HAP-1 (cell line): ENCODE results near the gene TMEM204.
"Not testable (repeated sequence)": the region's sequence is repeated elsewhere in the genome, so short reads cannot be mapped to it uniquely, and the experiment has no call there.

Experiments used
- DNase-seq, 2 experiments: peaks; one replicate each; pipeline ENCODE4 v3.0.0-alpha.2; 2016 to 2020; ENCODE audit warnings: low spot score in 2 of 2
- H3K27me3 ChIP-seq: fragments of 250-450 bp; sonication (Bioruptor Pico); 2 replicates; pipeline ENCODE4 v1.5.1; 2020; ENCODE audit warnings: low read depth, mild to moderate bottlenecking, moderate library complexity
- H3K36me3 ChIP-seq: fragments of 250-450 bp; sonication (Bioruptor Pico); replicated peaks from 2 replicates; pipeline ENCODE4 v1.5.1; 2020; ENCODE audit warnings: mild to moderate bottlenecking
- H3K4me1 ChIP-seq: fragments of 250-450 bp; sonication (Bioruptor Pico); 2 replicates; pipeline ENCODE4 v1.5.1; 2020; ENCODE audit warnings: mild to moderate bottlenecking
- H3K4me3 ChIP-seq: fragments of 250-450 bp; sonication (Bioruptor Pico); 2 replicates; pipeline ENCODE4 v1.5.1; 2020; ENCODE audit warnings: mild to moderate bottlenecking, moderate library complexity
- H3K9me3 ChIP-seq: fragments of 250-450 bp; sonication (Bioruptor Pico); 2 replicates; pipeline ENCODE4 v1.5.1; 2020; ENCODE audit warnings: mild to moderate bottlenecking, moderate library complexity
- in situ Hi-C: fragments of 300-500 bp; cut with MboI; formaldehyde crosslinking; loops from 3 replicates; pipeline ENCODE4 v1.14.3; 2020; ENCODE audit warnings: low sequenced_read_pairs, inconsistent platforms, mixed read lengths

Gene TMEM204

DNA sequence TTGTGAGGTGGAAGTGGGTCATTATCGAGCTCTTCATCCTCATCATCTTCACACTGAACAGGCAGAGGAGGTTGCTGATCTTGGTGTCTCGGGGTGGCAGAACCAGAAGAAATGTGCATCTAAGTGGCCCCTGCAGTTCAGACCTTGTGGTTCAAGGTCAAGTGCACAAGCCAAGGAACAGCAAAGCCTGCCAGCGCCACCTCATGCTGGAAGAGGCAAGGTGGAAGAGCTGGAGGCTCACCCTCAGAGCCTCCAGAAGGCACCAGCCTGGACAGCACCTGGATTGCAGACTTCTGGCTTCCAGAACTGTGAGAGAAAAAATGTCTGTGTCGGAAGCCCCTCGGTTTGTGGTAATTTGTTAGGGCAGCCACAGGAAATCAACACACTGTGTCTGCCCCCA, 45.7 kb downstream of the TMEM204 start:
- H3K4me3 ChIP-seq = no peak overlapping the region
- no peak for DNase-seq
- H3K9me3 ChIP-seq = no peaks in the 10 kb centered on the region
- H3K27me3 ChIP-seq = no peaks in the 10 kb centered on the region
- no peaks in the 10 kb centered on the region for H3K36me3 ChIP-seq
- H3K4me1 ChIP-seq = no peaks in the 10 kb centered on the region
- in situ Hi-C loops = no loop called here

DNA sequence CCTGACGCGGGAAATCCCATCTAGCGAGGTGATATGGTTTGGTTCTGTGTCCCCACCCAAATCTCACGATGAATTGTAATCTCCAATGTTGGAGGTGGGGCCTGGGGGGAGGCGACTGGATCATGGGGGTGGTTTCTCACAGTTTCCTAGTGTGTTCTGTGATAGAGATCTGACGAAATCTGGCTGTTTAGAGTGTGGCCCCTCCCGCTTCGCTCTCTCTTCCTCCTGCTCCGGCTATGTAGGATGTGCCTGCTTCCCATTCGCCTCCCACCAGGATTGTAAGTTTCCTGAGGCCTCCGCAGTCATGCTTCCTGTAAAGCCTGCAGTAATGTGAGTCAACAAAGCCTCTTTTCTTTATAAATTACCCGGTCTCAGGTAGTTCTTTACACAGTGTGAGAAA, 46.8 kb downstream of the TMEM204 start:
- in situ Hi-C loops = no loop called here
- Histone ChIP-seq H3K4me3 (no peak overlapping the region), H3K36me3 (no peaks in the 10 kb centered on the region), H3K4me1 (no peaks in the 10 kb centered on the region), H3K9me3 (no peaks in the 10 kb centered on the region), H3K27me3 (no peaks in the 10 kb centered on the region)
- no peak for DNase-seq

DNA sequence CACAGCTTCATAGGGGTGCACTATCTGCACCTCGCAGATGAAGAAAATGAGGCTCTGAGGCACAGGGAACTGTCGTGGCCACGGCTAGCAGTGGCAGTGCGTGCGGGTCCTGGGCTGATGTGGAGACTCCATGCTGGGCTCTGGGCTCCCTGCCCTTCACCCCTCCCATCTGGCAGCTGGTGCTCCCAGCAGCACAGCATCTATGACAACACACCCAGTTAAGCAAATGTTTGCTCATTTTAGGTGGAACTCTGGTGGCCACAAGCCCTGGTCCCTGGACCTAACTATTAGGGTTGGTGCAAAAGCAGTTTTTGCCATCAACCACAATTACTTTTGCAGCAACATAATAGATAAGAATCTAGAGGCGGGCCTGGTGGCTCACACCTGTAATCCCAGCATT, 47.5 kb downstream of the TMEM204 start:
- in situ Hi-C loops = no loop called here
- H3K4me3 ChIP-seq = no peak overlapping the region
- H3K36me3 ChIP-seq = no peaks in the 10 kb centered on the region
- no peak for DNase-seq
- no peaks in the 10 kb centered on the region for H3K27me3 ChIP-seq
- no peaks in the 10 kb centered on the region for H3K4me1 ChIP-seq
- no peaks in the 10 kb centered on the region for H3K9me3 ChIP-seq

DNA sequence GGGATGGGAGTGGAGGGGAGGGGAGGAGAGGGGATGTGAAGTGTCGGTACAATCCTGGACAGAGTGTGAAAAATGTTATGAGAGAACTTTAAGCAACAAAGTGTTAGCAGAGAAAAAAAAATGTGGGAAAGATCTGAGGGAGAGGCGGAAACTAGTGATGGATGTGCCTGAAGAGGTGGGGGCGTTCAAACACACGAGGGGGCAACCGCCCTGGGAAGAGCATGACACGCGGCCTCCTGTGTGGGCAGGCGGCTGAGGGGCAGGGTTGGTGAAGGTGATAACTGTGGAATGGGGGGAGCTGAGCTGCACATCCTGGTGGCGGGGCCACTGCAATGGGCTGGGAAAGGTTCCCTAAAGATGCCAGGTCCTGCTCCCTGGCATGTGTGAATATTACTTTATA, 48.3 kb downstream of the TMEM204 start:
- DNase-seq = no peak
- Histone ChIP-seq H3K27me3 (no peaks in the 10 kb centered on the region), H3K4me1 (no peaks in the 10 kb centered on the region), H3K36me3 (no peaks in the 10 kb centered on the region), H3K4me3 (no peak overlapping the region), H3K9me3 (no peaks in the 10 kb centered on the region)
- in situ Hi-C loops = no loop called here

DNA sequence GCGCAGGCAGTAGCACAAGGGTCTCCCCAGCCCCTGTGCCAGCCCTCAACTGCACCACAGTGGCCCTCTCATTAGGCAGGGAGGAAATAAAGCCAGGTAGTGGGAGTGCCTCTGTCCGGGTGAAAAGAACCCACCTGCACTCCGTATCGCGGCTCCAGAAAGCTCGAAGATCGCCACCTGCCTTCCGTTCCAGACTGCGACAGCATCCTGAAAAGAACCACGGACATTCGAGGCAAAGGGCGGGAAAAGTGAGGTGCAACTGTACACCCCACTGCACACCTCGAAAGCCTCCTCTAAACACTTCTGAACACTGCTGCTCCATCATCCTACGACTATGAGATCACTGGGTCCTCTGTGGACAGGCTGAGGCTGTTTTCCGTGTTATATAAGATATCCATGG, 49.7 kb downstream of the TMEM204 start:
- Histone ChIP-seq H3K9me3 (no peaks in the 10 kb centered on the region), H3K36me3 (no peaks in the 10 kb centered on the region), H3K27me3 (no peaks in the 10 kb centered on the region), H3K4me3 (no peak overlapping the region), H3K4me1 (no peaks in the 10 kb centered on the region)
- DNase-seq = no peak
- in situ Hi-C loops = no loop called here

DNA sequence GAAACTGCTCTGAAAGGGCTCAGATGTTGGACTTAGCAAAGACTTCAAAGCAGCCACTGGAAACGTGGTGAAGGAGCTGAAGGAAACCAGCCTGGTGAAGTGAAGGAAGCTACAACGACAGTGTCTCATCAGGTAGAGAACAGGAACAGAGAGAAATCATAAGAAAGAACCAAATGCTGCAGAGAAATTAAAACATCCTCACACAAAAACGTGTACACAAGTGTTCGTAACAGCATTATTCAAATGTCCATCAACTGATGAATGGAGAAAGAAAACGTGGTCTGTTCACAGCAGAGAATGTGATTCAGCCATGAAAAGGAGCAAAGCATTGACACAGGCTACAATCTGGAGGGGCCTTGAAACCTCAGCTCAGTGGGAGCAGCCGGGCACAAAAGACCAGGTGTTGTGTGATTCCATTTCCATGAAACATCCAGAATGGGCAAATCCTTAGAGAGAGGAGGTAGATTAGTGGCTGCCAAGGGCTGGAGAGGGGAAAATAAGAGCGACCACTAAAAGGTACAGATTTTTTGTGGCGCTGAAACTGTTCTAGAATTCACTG, 51.5 kb downstream of the TMEM204 start:
- Histone ChIP-seq H3K9me3 (no peaks in the 10 kb centered on the region), H3K4me3 (no peak overlapping the region), H3K36me3 (no peaks in the 10 kb centered on the region), H3K27me3 (no peaks in the 10 kb centered on the region), H3K4me1 (no peaks in the 10 kb centered on the region)
- in situ Hi-C loops = no loop called here
- no peak for DNase-seq

DNA sequence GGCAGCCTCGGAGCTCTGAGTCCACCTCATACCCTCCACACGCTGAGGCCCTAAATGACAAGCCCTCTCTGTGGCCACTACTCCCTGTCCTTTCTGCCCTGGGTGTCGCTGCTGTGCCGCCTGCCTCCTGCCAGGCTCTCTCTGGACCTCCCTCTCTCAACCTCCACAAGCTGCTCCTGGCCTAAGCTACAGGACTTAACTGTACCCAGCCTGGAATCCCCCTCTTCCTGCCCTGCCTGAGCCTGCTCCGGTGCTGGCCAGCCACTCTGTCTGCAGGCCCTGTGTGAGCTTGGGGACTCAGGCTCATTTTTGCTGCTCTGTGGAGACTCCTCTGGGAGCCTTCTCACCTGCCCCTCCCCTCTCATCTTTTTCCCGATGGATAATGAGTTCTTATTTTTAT, 56.9 kb downstream of the TMEM204 start:
- no peaks in the 10 kb centered on the region for H3K27me3 ChIP-seq
- in situ Hi-C loops = no loop called here
- DNase-seq = no peak
- no peak overlapping the region for H3K4me3 ChIP-seq
- H3K4me1 ChIP-seq = no peaks in the 10 kb centered on the region
- H3K36me3 ChIP-seq = no peaks in the 10 kb centered on the region
- H3K9me3 ChIP-seq = no peaks in the 10 kb centered on the region

DNA sequence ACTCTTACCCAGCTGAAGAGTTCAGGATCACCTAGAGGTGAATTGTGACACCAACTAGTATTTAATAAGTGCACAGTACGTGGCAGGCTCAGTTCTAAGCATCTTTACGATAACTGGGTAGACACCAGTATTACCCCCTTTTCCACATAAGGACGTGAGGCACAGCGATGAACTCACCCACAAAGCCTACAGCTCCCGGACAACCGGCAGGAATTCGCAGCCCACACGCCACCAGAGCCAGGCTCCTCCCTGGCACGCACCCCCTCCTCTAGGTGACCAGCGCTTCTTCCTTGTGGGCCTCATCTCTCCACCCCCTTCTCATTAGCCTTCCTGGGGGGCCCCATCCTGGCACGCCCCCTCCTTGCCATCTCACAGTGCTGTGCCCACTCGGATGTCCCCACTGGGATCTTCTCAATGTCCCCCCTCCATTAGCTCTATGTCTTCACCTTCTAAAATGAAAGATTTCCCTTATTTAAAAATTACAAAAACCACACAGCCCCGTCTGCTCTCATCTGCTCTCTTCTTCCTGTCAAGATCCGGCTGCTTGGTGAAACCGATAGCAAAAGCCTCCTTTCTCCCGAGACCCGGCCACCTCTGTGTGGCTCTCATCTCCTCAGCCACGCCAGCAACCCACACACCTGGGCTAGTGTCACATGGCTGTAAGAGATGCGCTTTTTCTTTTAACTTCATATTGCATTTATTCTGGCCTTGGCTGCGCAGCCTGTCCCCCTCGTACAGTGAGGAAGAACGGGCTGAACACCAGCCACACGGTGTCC, 57.7 kb downstream of the TMEM204 start:
- H3K4me1 ChIP-seq = no peaks in the 10 kb centered on the region
- no peaks in the 10 kb centered on the region for H3K27me3 ChIP-seq
- DNase-seq = no peak
- in situ Hi-C loops = no loop called here
- no peaks in the 10 kb centered on the region for H3K9me3 ChIP-seq
- no peaks in the 10 kb centered on the region for H3K36me3 ChIP-seq
- no peak overlapping the region for H3K4me3 ChIP-seq

DNA sequence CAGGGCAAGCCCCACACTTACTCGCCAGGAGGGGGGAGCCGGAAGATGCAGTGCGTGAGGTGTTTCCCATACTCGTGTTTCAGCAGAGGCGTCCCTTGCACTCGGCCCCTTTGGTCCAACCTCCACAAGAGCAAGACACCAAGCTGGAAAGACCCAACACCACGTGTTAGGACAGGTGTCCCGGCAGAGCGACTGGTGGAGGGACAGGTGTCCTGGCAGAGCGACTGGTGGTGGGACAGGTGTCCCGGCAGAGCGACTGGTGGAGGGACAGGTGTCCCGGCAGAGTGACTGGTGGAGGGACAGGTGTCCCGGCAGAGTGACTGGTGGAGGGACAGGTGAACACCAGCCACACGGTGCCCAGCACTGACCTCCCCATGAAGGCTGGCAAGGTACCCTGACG, 59.0 kb downstream of the TMEM204 start:
- no peaks in the 10 kb centered on the region for H3K36me3 ChIP-seq
- in situ Hi-C loops = no loop called here
- no peak overlapping the region for H3K4me3 ChIP-seq
- DNase-seq = no peak
- no peaks in the 10 kb centered on the region for H3K4me1 ChIP-seq
- no peaks in the 10 kb centered on the region for H3K27me3 ChIP-seq
- no peaks in the 10 kb centered on the region for H3K9me3 ChIP-seq

DNA sequence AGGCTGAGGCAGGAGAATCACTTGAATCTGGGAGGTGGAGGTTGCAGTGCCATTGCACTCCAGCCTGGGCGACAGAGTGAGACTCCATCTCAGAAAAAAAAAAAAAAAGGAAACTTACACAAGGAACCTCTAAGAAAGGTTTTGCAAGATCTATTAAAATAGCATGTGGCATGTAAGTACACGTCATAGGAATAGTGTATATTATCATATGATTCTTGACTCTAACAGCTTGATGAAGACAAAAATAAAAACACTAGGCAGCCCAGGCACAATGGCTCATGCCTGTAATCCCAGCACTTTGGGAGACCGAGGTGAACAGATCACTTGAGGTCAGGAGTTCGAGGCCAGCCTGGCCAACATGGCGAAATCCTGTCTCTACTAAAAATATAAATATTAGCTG, 62.0 kb downstream of the TMEM204 start:
- H3K36me3 ChIP-seq, in situ Hi-C loops, H3K4me3 ChIP-seq, DNase-seq, H3K4me1 ChIP-seq, H3K27me3 ChIP-seq, H3K9me3 ChIP-seq: not testable (repeated sequence)

DNA sequence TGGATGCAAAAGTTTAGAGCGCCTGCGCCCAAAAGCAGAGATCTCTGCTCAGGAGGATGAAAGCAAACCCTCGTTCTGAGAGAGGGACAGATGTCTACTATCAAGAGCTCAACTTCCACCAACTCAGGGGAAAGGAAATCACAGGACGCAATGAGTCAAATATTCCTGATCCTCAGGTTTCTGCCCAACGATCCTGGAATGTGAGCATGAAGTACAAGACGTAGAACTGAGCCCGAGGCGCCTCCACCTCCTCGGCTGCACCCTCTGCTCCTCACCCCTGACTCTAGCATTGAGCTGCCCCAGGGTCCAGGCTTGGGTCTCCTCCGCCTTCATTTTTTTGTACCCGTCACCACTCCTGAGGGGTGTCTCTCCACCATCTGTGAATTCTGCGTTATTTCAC, 63.0 kb downstream of the TMEM204 start:
- no peaks in the 10 kb centered on the region for H3K4me1 ChIP-seq
- no peak for DNase-seq
- no peaks in the 10 kb centered on the region for H3K27me3 ChIP-seq
- in situ Hi-C loops = no loop called here
- no peaks in the 10 kb centered on the region for H3K9me3 ChIP-seq
- no peaks in the 10 kb centered on the region for H3K36me3 ChIP-seq
- no peak overlapping the region for H3K4me3 ChIP-seq

DNA sequence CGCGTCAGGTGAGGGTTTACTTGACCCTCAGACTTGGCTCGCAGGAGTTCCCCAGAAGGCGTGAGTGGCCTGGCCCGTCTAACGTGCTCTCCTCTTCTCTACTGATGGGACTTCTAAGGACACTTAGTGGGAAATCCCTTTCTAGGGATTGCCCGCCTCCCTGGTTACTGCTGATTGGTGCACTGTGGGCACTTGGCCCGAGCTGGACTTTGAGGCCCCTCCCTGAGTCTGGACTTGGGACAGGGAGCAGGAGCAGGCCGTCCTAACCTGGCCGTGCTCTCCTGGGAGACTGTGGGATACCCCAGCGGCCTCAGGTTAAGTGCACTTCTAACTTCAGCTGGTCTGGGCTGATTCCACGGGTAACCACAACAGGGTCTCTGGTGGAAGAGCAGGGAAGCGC, 63.7 kb downstream of the TMEM204 start:
- H3K9me3 ChIP-seq = no peaks in the 10 kb centered on the region
- H3K4me1 ChIP-seq = no peaks in the 10 kb centered on the region
- no peaks in the 10 kb centered on the region for H3K36me3 ChIP-seq
- H3K27me3 ChIP-seq = no peaks in the 10 kb centered on the region
- no peak for DNase-seq
- in situ Hi-C loops = no loop called here
- H3K4me3 ChIP-seq = no peak overlapping the region

DNA sequence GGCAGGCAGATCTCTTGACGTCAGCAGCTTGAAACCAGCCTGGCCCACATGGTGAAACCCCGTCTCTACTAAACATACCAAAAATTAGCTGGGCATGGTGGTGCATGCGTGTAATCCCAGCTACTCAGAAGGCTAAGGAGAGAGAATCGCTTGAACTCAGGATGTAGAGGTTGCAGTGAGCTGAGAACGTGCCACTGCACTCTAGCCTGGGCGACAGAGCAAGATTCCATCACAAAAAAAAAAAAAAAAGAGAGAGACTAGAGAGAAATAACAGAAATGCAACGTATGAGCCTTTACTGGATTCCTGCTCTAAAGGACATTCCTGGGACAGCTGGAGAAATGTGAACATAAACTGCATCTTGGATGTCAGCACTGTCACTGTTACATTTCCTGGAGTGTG, 67.6 kb downstream of the TMEM204 start:
- DNase-seq = no peak
- no peaks in the 10 kb centered on the region; the same call in 1 of the 2 replicates for H3K36me3 ChIP-seq

DNA sequence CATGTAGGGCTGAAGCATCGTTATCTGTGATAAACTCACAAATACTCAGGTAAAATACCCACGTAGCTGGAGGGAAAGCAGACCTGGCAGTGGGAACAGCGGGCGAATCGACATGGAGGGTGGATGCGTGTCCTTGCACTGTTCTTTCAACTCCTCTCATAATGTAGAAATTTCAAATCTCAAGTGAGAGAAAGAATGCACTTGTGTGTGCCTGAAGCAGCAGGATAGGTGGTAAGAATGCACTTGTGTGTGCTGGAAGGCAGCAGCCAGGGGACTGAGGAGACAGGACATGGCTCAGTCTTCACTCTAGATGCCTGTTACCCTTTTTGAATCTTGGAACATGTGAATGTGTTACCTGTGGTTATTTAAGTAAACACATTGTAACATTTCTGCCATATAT, 68.0 kb downstream of the TMEM204 start:
- no peaks in the 10 kb centered on the region for H3K9me3 ChIP-seq
- no peak for DNase-seq
- H3K27me3 ChIP-seq = no peaks in the 10 kb centered on the region
- H3K4me1 ChIP-seq = no peaks in the 10 kb centered on the region
- in situ Hi-C loops = no loop called here
- H3K36me3 ChIP-seq = no peaks in the 10 kb centered on the region; the same call in 1 of the 2 replicates
- no peak overlapping the region for H3K4me3 ChIP-seq

More for the DNA sequence above, 67.6 kb downstream of the TMEM204 start:
- H3K27me3 ChIP-seq = no peaks in the 10 kb centered on the region
- in situ Hi-C loops = no loop called here
- no peaks in the 10 kb centered on the region for H3K9me3 ChIP-seq
- H3K4me1 ChIP-seq = no peaks in the 10 kb centered on the region
- H3K4me3 ChIP-seq = no peak overlapping the region

DNA sequence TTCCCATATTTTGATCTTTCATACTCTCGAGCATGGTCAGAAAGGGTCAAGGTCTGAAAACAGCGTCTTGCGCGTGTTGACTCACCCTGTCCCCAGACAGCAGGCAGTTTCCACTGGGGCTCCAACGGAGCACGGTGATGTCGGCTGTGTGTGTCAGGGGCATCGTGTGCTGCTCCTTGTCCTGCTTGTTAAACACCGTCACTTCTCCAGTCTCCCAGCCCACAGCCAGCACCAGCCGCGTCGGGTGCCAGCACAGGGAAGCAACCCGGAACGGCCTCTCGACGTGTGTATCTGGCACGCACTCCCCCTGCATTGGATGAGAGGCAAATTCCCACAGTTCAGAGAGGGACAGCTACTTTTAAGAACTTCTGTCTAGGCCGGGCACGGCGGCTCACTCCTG, 68.8 kb downstream of the TMEM204 start:
- no peak for DNase-seq

More for the DNA sequence above, 68.8 kb downstream of the TMEM204 start:
- H3K36me3 ChIP-seq = peaks cover 4% of the 10 kb centered on the region
- H3K27me3 ChIP-seq = no peaks in the 10 kb centered on the region
- no peaks in the 10 kb centered on the region for H3K9me3 ChIP-seq
- in situ Hi-C loops = no loop called here
- no peak overlapping the region for H3K4me3 ChIP-seq
- H3K4me1 ChIP-seq = no peaks in the 10 kb centered on the region
